SW480 (cell line): ENCODE data around the gene TMEM150A.
"Not testable (repeated sequence)": the region's sequence is repeated elsewhere in the genome, so short reads cannot be mapped to it uniquely, and the experiment has no call there.

Experiments used
- DNase-seq: peaks from one replicate; pipeline ENCODE4 v3.0.0-alpha.2; 2016; ENCODE audit warnings: low spot score

Gene TMEM150A

GRCh38 chr2:85564144-85564563 is 38.3 kb downstream of the TMEM150A start:
- DNase-seq = no peak

- DNase-seq = peak; percentile 96
Observed at GRCh38 chr2:85561280-85562212, 41.0 kb downstream of the TMEM150A start, which contains the start of gene GGCX. GGCX (minus strand) TSS chr2:85561493; CDS start chr2:85561428, 65 bp downstream.

GRCh38 chr2:85560812-85561279 is 41.7 kb downstream of the TMEM150A start:
- no peak for DNase-seq

GRCh38 chr2:85560403-85560726 is 42.1 kb downstream of the TMEM150A start:
- not testable (repeated sequence) for DNase-seq

- no peak for DNase-seq
Observed at GRCh38 chr2:85558160-85558559, 44.3 kb downstream of the TMEM150A start.

- no peak for DNase-seq
Observed at GRCh38 chr2:85557130-85557529, 45.4 kb downstream of the TMEM150A start.

- DNase-seq = no peak
Observed at GRCh38 chr2:85554980-85555612, 47.4 kb downstream of the TMEM150A start.

- DNase-seq = no peak
Observed at GRCh38 chr2:85553184-85553583, 49.3 kb downstream of the TMEM150A start.

- DNase-seq = peak; percentile 81
Observed at GRCh38 chr2:85551698-85552678, 50.5 kb downstream of the TMEM150A start.

GRCh38 chr2:85550486-85550885 is 52.0 kb downstream of the TMEM150A start:
- DNase-seq = no peak

- DNase-seq = no peak
Observed at GRCh38 chr2:85549826-85550225, 52.7 kb downstream of the TMEM150A start.

GRCh38 chr2:85549095-85549494 is 53.4 kb downstream of the TMEM150A start:
- DNase-seq = no peak

GRCh38 chr2:85548608-85548900 is 53.9 kb downstream of the TMEM150A start:
- no peak for DNase-seq
